Measurements from ENCODE around the gene DEDD2.

DNA sequence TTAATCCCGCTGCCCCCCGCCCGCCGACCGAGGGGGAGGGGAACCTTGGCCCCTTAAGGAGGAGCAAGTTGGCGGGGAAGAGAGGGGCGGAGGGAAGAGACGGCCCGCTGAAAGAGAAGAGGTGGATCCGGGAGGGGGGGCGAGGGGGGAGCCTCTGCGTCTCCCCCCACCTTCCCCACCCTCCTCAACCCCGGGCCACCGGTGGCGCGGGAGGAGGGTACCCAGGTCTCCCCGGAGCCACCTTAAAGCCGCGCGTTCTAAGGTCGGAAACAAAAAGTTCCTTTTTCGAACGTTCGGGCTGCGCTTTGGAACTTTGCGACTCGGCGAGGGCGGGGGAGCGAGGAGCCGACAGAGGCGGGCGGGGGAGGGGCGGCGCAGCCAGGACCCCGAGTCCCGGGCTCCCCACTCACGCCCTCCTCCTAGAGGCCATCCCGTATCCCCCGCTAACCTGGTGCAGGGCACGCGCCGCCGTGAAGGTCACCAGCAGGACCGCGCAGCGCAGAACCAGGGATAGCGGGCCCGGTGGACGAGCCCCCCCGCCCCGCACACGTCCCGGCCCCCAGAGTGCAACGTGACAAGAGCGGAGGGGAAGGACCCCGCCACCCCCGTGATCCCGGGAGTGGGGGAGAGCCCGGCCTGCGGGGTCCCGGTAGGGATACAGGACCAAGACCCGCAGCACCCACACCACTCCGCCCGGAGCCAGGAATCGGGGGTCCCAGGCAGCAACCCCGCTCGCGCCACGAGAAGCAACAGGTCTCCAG lies 36.8 kb upstream of the DEDD2 start:
- TF ChIP-seq POLR2AphosphoS5 (IDR thresholded peaks at IDR 0.05; ENCODE audit: low read depth, low read length) (no peak), POLR2A (IDR thresholded peaks at IDR 0.05; ENCODE audit: low read depth, low read length) (no peak), TAF1 (IDR thresholded peaks at IDR 0.05; ENCODE audit: borderline replicate concordance, low read depth, low read length) (no peak)

Data from GM12892 (cell line).